Keratinocyte (primary cell): ENCODE data around the gene DHRSX. TPM values are rescaled to one million over a fixed set of nuclear protein-coding genes. Genes with fewer than 3 reads are reported as not detected.

Source experiments
- DNase-seq: peaks from one replicate; pipeline ENCODE4 v3.0.0-alpha.2; 2011; ENCODE audit warnings: low read depth, missing footprints, low spot score
- FAIRE-seq: peaks from 2 replicates; lab custom pipeline; 2011; peaks lifted over from hg19 to GRCh38; lab: Jason Lieb, UNC
- H2AFZ ChIP-seq: 2 replicates; pipeline ENCODE4 v1.6.0; 2012; ENCODE audit warnings: low read length, control low read depth, inconsistent platforms; ENCODE audit not compliant: control insufficient read depth
- H3K27ac ChIP-seq: 2 replicates; pipeline ENCODE4 v1.5.1; 2011; ENCODE audit warnings: low read length; ENCODE audit not compliant: control insufficient read depth, insufficient read depth
- H3K27me3 ChIP-seq: 3 replicates; pipeline ENCODE4 v1.6.0; 2011; ENCODE audit warnings: low read length; ENCODE audit not compliant: control insufficient read depth, insufficient read depth; ENCODE audit errors: extremely low read depth
- H3K36me3 ChIP-seq, 2 experiments: 2 replicates in 1 of 2; 3 replicates in 1 of 2; pipeline ENCODE4 v1.5.1; 2011; ENCODE audit warnings: low read length in 2 of 2, mild to moderate bottlenecking in 1 of 2; ENCODE audit not compliant: control insufficient read depth in 2 of 2, insufficient read depth in 2 of 2; ENCODE audit errors: extremely low read depth in 1 of 2
- H3K4me1 ChIP-seq: 3 replicates; pipeline ENCODE4 v1.5.1; 2011; ENCODE audit warnings: low read length; ENCODE audit not compliant: control insufficient read depth, insufficient read depth; ENCODE audit errors: extremely low read depth
- H3K4me2 ChIP-seq: 3 replicates; pipeline ENCODE4 v1.6.0; 2011; ENCODE audit warnings: low read depth, low read length; ENCODE audit not compliant: control insufficient read depth, insufficient read depth; ENCODE audit errors: extremely low read depth
- H3K4me3 ChIP-seq, 3 experiments: fragments of 200-600 bp in 1 of 3; sonication (generic) in 1 of 3; 2 replicates in 2 of 3; 3 replicates in 1 of 3; pipeline ENCODE4 v1.5.1; 2011 to 2016; ENCODE audit warnings: low read length in 3 of 3, mild to moderate bottlenecking in 3 of 3, control low read depth in 2 of 3, inconsistent platforms in 1 of 3, low read depth in 1 of 3, mixed read lengths in 1 of 3, mixed run types in 1 of 3, moderate library complexity in 1 of 3; ENCODE audit not compliant: control insufficient read depth in 2 of 3, insufficient read depth in 2 of 3; ENCODE audit errors: extremely low read depth in 1 of 3
- H3K79me2 ChIP-seq: 2 replicates; pipeline ENCODE4 v1.6.0; 2012; ENCODE audit warnings: low read length; ENCODE audit not compliant: control insufficient read depth, insufficient read depth
- H3K9ac ChIP-seq: 3 replicates; pipeline ENCODE4 v1.6.0; 2011; ENCODE audit warnings: low read length; ENCODE audit not compliant: control insufficient read depth, insufficient read depth; ENCODE audit errors: extremely low read depth
- H3K9me1 ChIP-seq: 3 replicates; pipeline ENCODE4 v1.6.0; 2011; ENCODE audit warnings: low read length; ENCODE audit not compliant: control insufficient read depth, insufficient read depth; ENCODE audit errors: extremely low read depth
- H3K9me3 ChIP-seq: 2 replicates; pipeline ENCODE4 v1.5.1; 2012; ENCODE audit warnings: low read depth, low read length; ENCODE audit not compliant: control insufficient read depth
- H4K20me1 ChIP-seq: 3 replicates; pipeline ENCODE4 v1.6.0; 2011; ENCODE audit warnings: low read length; ENCODE audit not compliant: control insufficient read depth, insufficient read depth; ENCODE audit errors: extremely low read depth
- CTCF ChIP-seq, 3 experiments: IDR thresholded peaks in 1 of 3; conservative IDR thresholded peaks in 1 of 3; optimal IDR thresholded peaks in 1 of 3; 2 replicates in 2 of 3; 3 replicates in 1 of 3; pipeline versions ENCODE3 to v1.5.1; 2011; ENCODE audit warnings: low read length in 3 of 3, mild to moderate bottlenecking in 3 of 3, moderate library complexity in 2 of 3, control low read depth in 1 of 3, inconsistent platforms in 1 of 3; ENCODE audit not compliant: insufficient read depth in 2 of 3; ENCODE audit errors: extremely low read depth in 1 of 3
- EZH2 ChIP-seq: IDR thresholded peaks from one replicate; pipeline ENCODE4 v1.6.1; 2012; ENCODE audit warnings: inconsistent platforms, mild to moderate bottlenecking, low read length, moderate library complexity
- dilution Hi-C: fragments of 300-500 bp; cut with MboI; formaldehyde crosslinking; loops from one replicate; pipeline ENCODE4 v1.7.0; 2020; ENCODE audit warnings: low sequenced_read_pairs; ENCODE audit not compliant: extremely low pct_ligation_motif_present
- polyA plus RNA-seq, 5 experiments: library from polyadenylated mRNA; depleted of rRNA in 3 of 5; stranded (reverse) in 3 of 5; stranded (forward) in 1 of 5; unstranded in 1 of 5; fragments of >200 nt; gene quantifications; 1 replicate in 1 of 5; 2 replicates in 3 of 5; 3 replicates in 1 of 5; pipeline versions ENCODE4 v1.2.1 to v1.2.3, GENCODE V29; 2011 to 2012; ENCODE audit warnings: missing spikeins in 2 of 5, low read depth in 1 of 5, low replicate concordance in 1 of 5

The DHRSX gene
- polyA plus RNA-seq, 1 donor (not counting 4 experiments of a cell fraction or from before 2014, with no cell fraction given): 20.4 TPM

GRCh38 chrX:2425286-2426071 is 75.3 kb downstream of the DHRSX start:
- no peaks in the 10 kb centered on the region for H3K27me3 ChIP-seq
- no peak overlapping the region for H3K27ac ChIP-seq
- no peaks in the 10 kb centered on the region for H3K9me1 ChIP-seq
- DNase-seq (no peak), FAIRE-seq (no peak)
- H2AFZ ChIP-seq: no peak overlapping the region
- no peak overlapping the region for H3K4me3 ChIP-seq
- H4K20me1 ChIP-seq: no peaks in the 10 kb centered on the region
- no peaks in the 10 kb centered on the region for H3K4me1 ChIP-seq
- TF ChIP-seq CTCF (optimal IDR thresholded peaks at IDR 0.05 in 1 of 3, IDR thresholded peaks at IDR 0.05 in 1 of 3, conservative IDR thresholded peaks at IDR 0.05 in 1 of 3; ENCODE audit: extremely low read depth in 1 of 3, insufficient read depth in 2 of 3, low read length in 3 of 3): no peak
- no peak for TF ChIP-seq EZH2
- H3K9me3 ChIP-seq: no peaks in the 10 kb centered on the region
- no peak overlapping the region for H3K9ac ChIP-seq
- dilution Hi-C loops: no loop called here
- H3K36me3 ChIP-seq: no peaks in the 10 kb centered on the region
- no peak overlapping the region for H3K4me2 ChIP-seq
- H3K79me2 ChIP-seq: no peaks in the 10 kb centered on the region

GRCh38 chrX:2424317-2424716 is 76.5 kb downstream of the DHRSX start:
- TF ChIP-seq CTCF (optimal IDR thresholded peaks at IDR 0.05 in 1 of 3, IDR thresholded peaks at IDR 0.05 in 1 of 3, conservative IDR thresholded peaks at IDR 0.05 in 1 of 3; ENCODE audit: extremely low read depth in 1 of 3, insufficient read depth in 2 of 3, low read length in 3 of 3) (no peak), EZH2 (no peak)
- Histone ChIP-seq H2AFZ (no peak overlapping the region), H3K27ac (no peak overlapping the region), H3K9me1 (no peaks in the 10 kb centered on the region), H3K4me1 (no peaks in the 10 kb centered on the region), H3K27me3 (no peaks in the 10 kb centered on the region), H3K79me2 (no peaks in the 10 kb centered on the region), H3K9ac (no peak overlapping the region), H4K20me1 (no peaks in the 10 kb centered on the region), H3K36me3 (no peaks in the 10 kb centered on the region), H3K4me2 (no peak overlapping the region), H3K9me3 (no peaks in the 10 kb centered on the region), H3K4me3 (no peak overlapping the region)
- dilution Hi-C loops: no loop called here
- no peak for DNase-seq
- no peak for FAIRE-seq
